Kidney (tissue), 14 donors: Measurements from ENCODE around the gene C1orf56. TPM values are rescaled to one million over a fixed set of nuclear protein-coding genes. Genes with fewer than 3 reads are reported as not detected.
A peak's percentile ranks its signal among the peaks of the same experiment; 100 is the strongest.

Experiments used
- DNase-seq, 5 donors: peaks; one replicate each; pipeline ENCODE4 v3.0.0-alpha.2; 2013 to 2020
- FAIRE-seq: peaks from 2 replicates; lab custom pipeline; 2012; peaks lifted over from hg19 to GRCh38; lab: Jason Lieb, UNC
- H3K27ac ChIP-seq, 2 donors: one replicate each; pipeline ENCODE4 v1.7.0; 2013; ENCODE audit warnings: low read depth in 2 of 2, low read length in 2 of 2, inconsistent platforms in 1 of 2
- H3K27me3 ChIP-seq: one replicate; pipeline ENCODE4 v1.7.1; 2013; ENCODE audit warnings: low read length, inconsistent platforms; ENCODE audit not compliant: control insufficient read depth, insufficient read depth
- H3K36me3 ChIP-seq, 3 donors: one replicate each; pipeline versions ENCODE4 v1.7.0 to v1.7.1; 2013; ENCODE audit warnings: low read length in 3 of 3, control low read depth in 1 of 3, inconsistent platforms in 1 of 3; ENCODE audit not compliant: insufficient read depth in 3 of 3, control insufficient read depth in 2 of 3
- H3K4me1 ChIP-seq, 3 donors: one replicate each; pipeline versions ENCODE4 v1.7.0 to v1.7.1; 2013; ENCODE audit warnings: low read length in 3 of 3, inconsistent platforms in 1 of 3, low read depth in 1 of 3; ENCODE audit not compliant: control insufficient read depth in 2 of 3, insufficient read depth in 2 of 3
- H3K4me3 ChIP-seq, 3 donors: one replicate each; pipeline versions ENCODE4 v1.7.0 to v1.8.1; 2013; ENCODE audit warnings: low read length in 3 of 3, control low read depth in 1 of 3, inconsistent platforms in 1 of 3
- H3K9ac ChIP-seq, 3 donors: one replicate each; pipeline versions ENCODE4 v1.7.0 to v1.7.1; 2013; ENCODE audit warnings: low read length in 3 of 3, control low read depth in 1 of 3, inconsistent platforms in 1 of 3
- H3K9me3 ChIP-seq, 3 donors: one replicate each; pipeline versions ENCODE4 v1.7.0 to v1.7.1; 2013; ENCODE audit warnings: low read length in 3 of 3, control low read depth in 1 of 3, inconsistent platforms in 1 of 3; ENCODE audit not compliant: control insufficient read depth in 2 of 3, insufficient read depth in 1 of 3
- intact Hi-C: fragments of 100-400 bp; cut with DNase I; formaldehyde crosslinking; loops from one replicate; pipeline ENCODE4 v1.11.1; 2022
- polyA plus RNA-seq: library from polyadenylated mRNA; stranded (reverse); fragments of 350-450 nt; fragmentation: Illumina TruSeq; extraction: RNeasy Lipid Tissue Mini Kit (QIAGEN cat#74804); gene quantifications from one replicate; pipeline ENCODE4 v1.2.3, GENCODE V29; 2014; ENCODE audit warnings: low read depth, low replicate concordance; ENCODE audit not compliant: insufficient read depth
- total RNA-seq: library from RNA; stranded (reverse); fragmentation: NEBNext Ultra II Directional; extraction: Animal tissue kit (Norgen Biotek cat#: 25700); gene quantifications from one replicate; pipeline ENCODE4 v1.2.1, GENCODE V29; 2021
- TF ChIP-seq, protein P1 (sequence below): IDR thresholded peaks from 3 replicates; pipeline ENCODE4 v1.5.1; 2012; ENCODE audit warnings: mild to moderate bottlenecking, moderate library complexity, borderline replicate concordance; ENCODE audit not compliant: insufficient read depth; ENCODE audit errors: extremely low read depth
- donor health status: control.
- donor health status: control.
- donor health status: control.
- donor health status: control.
- donor health status: control.
- donor health status: DM: yes; HTN: yes; CAD: no.
- donor health status: Normal renal cell carcinoma (clear cell type).

Gene C1orf56
- total and polyA plus RNA-seq, 2 donors from 2014 or later, result 6.2 to 12.8 TPM

- DNase-seq (no peak), FAIRE-seq (no peak)
- Histone ChIP-seq H3K4me3 (peak overlapping the region; percentile 48 to 95 (median 95)), H3K36me3 (no peaks in the 10 kb centered on the region), H3K27me3 (no peaks in the 10 kb centered on the region), H3K9me3 (no peaks in the 10 kb centered on the region), H3K4me1 (peaks cover 7 to 19% (median 17%) of the 10 kb centered on the region in 3 donors), H3K27ac (peak overlapping the region; percentile 85 to 95), H3K9ac (peak overlapping the region; percentile 4 to 95 (median 61))
- intact Hi-C loops, result no loop called here
- TF ChIP-seq, protein P1, sequence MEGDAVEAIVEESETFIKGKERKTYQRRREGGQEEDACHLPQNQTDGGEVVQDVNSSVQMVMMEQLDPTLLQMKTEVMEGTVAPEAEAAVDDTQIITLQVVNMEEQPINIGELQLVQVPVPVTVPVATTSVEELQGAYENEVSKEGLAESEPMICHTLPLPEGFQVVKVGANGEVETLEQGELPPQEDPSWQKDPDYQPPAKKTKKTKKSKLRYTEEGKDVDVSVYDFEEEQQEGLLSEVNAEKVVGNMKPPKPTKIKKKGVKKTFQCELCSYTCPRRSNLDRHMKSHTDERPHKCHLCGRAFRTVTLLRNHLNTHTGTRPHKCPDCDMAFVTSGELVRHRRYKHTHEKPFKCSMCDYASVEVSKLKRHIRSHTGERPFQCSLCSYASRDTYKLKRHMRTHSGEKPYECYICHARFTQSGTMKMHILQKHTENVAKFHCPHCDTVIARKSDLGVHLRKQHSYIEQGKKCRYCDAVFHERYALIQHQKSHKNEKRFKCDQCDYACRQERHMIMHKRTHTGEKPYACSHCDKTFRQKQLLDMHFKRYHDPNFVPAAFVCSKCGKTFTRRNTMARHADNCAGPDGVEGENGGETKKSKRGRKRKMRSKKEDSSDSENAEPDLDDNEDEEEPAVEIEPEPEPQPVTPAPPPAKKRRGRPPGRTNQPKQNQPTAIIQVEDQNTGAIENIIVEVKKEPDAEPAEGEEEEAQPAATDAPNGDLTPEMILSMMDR, result no peak
Observed at GRCh38 chr1:151007853-151008243, 39.7 kb upstream of the C1orf56 start.

- Histone ChIP-seq H3K4me1 (peaks cover 3 to 19% (median 14%) of the 10 kb centered on the region in 3 donors), H3K4me3 (peak within 1 kb of the TSS; percentile 81 to 95 (median 95)), H3K9ac (peak within 1 kb of the TSS; percentile 89 to 95 (median 94)), H3K27ac (peak within 1 kb of the TSS; percentile 91 to 95), H3K27me3 (no peaks in the 10 kb centered on the region), H3K36me3 (no peaks in the 10 kb centered on the region), H3K9me3 (no peaks in the 10 kb centered on the region)
- FAIRE-seq, result no peak
- TF ChIP-seq, protein P1, result no peak
- intact Hi-C loops, result no loop called here
- peak; percentile 96 to 99 (median 98) for DNase-seq
Observed at GRCh38 chr1:151008244-151009205, 39.0 kb upstream of the C1orf56 start, which contains the start of gene PRUNE1. TSS of gene PRUNE1 (plus strand) at chr1:151008449. CDS start at chr1:151008633, 184 bp downstream.

- Histone ChIP-seq H3K27ac (peak overlapping the region; percentile 91 to 95), H3K4me3 (peak overlapping the region; percentile 81 to 95 (median 95)), H3K36me3 (no peaks in the 10 kb centered on the region), H3K4me1 (peaks cover 3 to 20% (median 14%) of the 10 kb centered on the region in 3 donors), H3K9ac (peak overlapping the region; percentile 89 to 95 (median 94)), H3K9me3 (no peaks in the 10 kb centered on the region), H3K27me3 (no peaks in the 10 kb centered on the region)
- DNase-seq (no peak), FAIRE-seq (no peak)
- intact Hi-C loops, result no loop called here
- TF ChIP-seq, protein P1, result no peak
Observed at GRCh38 chr1:151009206-151009587, 38.4 kb upstream of the C1orf56 start.
